H1 (cell line): ENCODE measurements around the gene PMS1. TPM values are rescaled to one million over a fixed set of nuclear protein-coding genes. Genes with fewer than 3 reads are reported as not detected.
A peak's percentile ranks its signal among the peaks of the same experiment; 100 is the strongest.

ENCODE experiments used
- CTCF ChIA-PET: fragments of 300-600 bp; sonication (Branson Sonifier 250); formaldehyde crosslinking; loops from one replicate; lab custom pipeline; 2021; ENCODE audit not compliant: partially characterized antibody; lab: Charles Lee
- POLR2A ChIA-PET: fragments of 300-600 bp; sonication (Branson Sonifier 250); formaldehyde crosslinking; loops from one replicate; lab custom pipeline; 2021; ENCODE audit warnings: inconsistent platforms; ENCODE audit not compliant: partially characterized antibody; lab: Charles Lee
- DNase-seq, 2 experiments: peaks; one replicate each; pipeline versions ENCODE4 v3.0.0 to v3.0.0-alpha.2; 2010 to 2022; ENCODE audit warnings: low spot score in 2 of 2, low read depth in 1 of 2, mixed read lengths in 1 of 2
- FAIRE-seq: peaks from 2 replicates; lab custom pipeline; 2011; peaks lifted over from hg19 to GRCh38; lab: Jason Lieb, UNC
- H2AFZ ChIP-seq: 2 replicates; pipeline ENCODE4 v1.8.1; 2012; ENCODE audit warnings: low read length, inconsistent platforms
- H2AK5ac ChIP-seq: 2 replicates; pipeline ENCODE4 v1.6.1; 2013; ENCODE audit warnings: low read depth, low read length
- H2BK120ac ChIP-seq: replicated peaks from 2 replicates; pipeline ENCODE3; 2013; ENCODE audit warnings: low read depth, low read length, inconsistent platforms
- H2BK12ac ChIP-seq: 2 replicates; pipeline ENCODE4 v1.6.1; 2013; ENCODE audit warnings: low read depth, low read length
- H2BK15ac ChIP-seq: 2 replicates; pipeline ENCODE4 v1.6.1; 2013; ENCODE audit warnings: low read length
- H2BK20ac ChIP-seq: 2 replicates; pipeline ENCODE4 v1.6.1; 2013; ENCODE audit warnings: low read length
- H2BK5ac ChIP-seq: 2 replicates; pipeline ENCODE4 v1.6.1; 2013; ENCODE audit warnings: low read depth, low read length
- H3K14ac ChIP-seq: 2 replicates; pipeline ENCODE4 v1.6.1; 2013; ENCODE audit warnings: inconsistent platforms; ENCODE audit not compliant: insufficient read length
- H3K18ac ChIP-seq: 2 replicates; pipeline ENCODE4 v1.6.1; 2013; ENCODE audit warnings: low read length; ENCODE audit errors: extremely low read depth
- H3K23ac ChIP-seq: 2 replicates; pipeline ENCODE4 v1.6.1; 2013; ENCODE audit warnings: inconsistent platforms; ENCODE audit not compliant: insufficient read length
- H3K23me2 ChIP-seq: 2 replicates; pipeline ENCODE4 v1.6.1; 2013; ENCODE audit warnings: low read depth, low read length
- H3K27ac ChIP-seq: 2 replicates; pipeline ENCODE4 v1.6.1; 2011; ENCODE audit warnings: low read depth, low read length, inconsistent platforms
- H3K27me3 ChIP-seq, 4 experiments: replicated peaks in 1 of 4; 1 replicate in 1 of 4; 2 replicates in 3 of 4; pipeline versions ENCODE4 v1.6.1 to v1.8.1; 2011 to 2013; ENCODE audit warnings: low read length in 3 of 4, mild to moderate bottlenecking in 3 of 4, inconsistent platforms in 2 of 4, mixed read lengths in 2 of 4, moderate library complexity in 1 of 4; ENCODE audit not compliant: control insufficient read depth in 3 of 4, insufficient read depth in 3 of 4; ENCODE audit errors: extremely low read depth in 1 of 4
- H3K36me3 ChIP-seq, 4 experiments: 2 replicates each; pipeline versions ENCODE4 v1.6.1 to v1.8.1; 2011 to 2013; ENCODE audit warnings: mild to moderate bottlenecking in 4 of 4, low read length in 3 of 4, moderate library complexity in 2 of 4, control low read depth in 1 of 4, inconsistent platforms in 1 of 4; ENCODE audit not compliant: insufficient read depth in 4 of 4, control insufficient read depth in 2 of 4
- H3K4ac ChIP-seq: replicated peaks from 2 replicates; pipeline ENCODE3; 2013; ENCODE audit warnings: low read length, low read depth, mixed read lengths, inconsistent platforms; ENCODE audit not compliant: insufficient read length
- H3K4me1 ChIP-seq, 4 experiments: replicated peaks in 1 of 4; 1 replicate in 1 of 4; 2 replicates in 3 of 4; pipeline versions ENCODE4 v1.6.1 to v1.8.1; 2011 to 2013; ENCODE audit warnings: low read length in 3 of 4, inconsistent platforms in 2 of 4, mixed read lengths in 1 of 4; ENCODE audit not compliant: insufficient read depth in 4 of 4, control insufficient read depth in 3 of 4
- H3K4me2 ChIP-seq, 2 experiments: 2 replicates each; pipeline versions ENCODE4 v1.6.1 to v1.8.1; 2011 to 2013; ENCODE audit warnings: low read depth in 2 of 2, low read length in 2 of 2, control low read depth in 1 of 2, inconsistent platforms in 1 of 2, mild to moderate bottlenecking in 1 of 2; ENCODE audit not compliant: insufficient read depth in 1 of 2
- H3K4me3 ChIP-seq, 4 experiments: fragments of 200-600, 300-600 bp in 1 of 4; sonication (generic), shearing (Covaris generic), sonication (Bioruptor Twin) in 1 of 4; 2 replicates each; pipeline versions ENCODE4 v1.5.1 to v1.8.1; 2011 to 2016; ENCODE audit warnings: low read length in 4 of 4, low read depth in 3 of 4, control low read depth in 2 of 4, inconsistent platforms in 2 of 4, mild to moderate bottlenecking in 2 of 4, mixed read lengths in 1 of 4, moderate library complexity in 1 of 4; ENCODE audit not compliant: insufficient read depth in 2 of 4; ENCODE audit errors: extremely low read depth in 1 of 4
- H3K56ac ChIP-seq: replicated peaks from 2 replicates; pipeline ENCODE3; 2013; ENCODE audit warnings: low read depth, mild to moderate bottlenecking, mixed read lengths, low read length, inconsistent platforms; ENCODE audit not compliant: insufficient read length
- H3K79me1 ChIP-seq: 2 replicates; pipeline ENCODE4 v1.6.1; 2013; ENCODE audit warnings: low read depth, low read length, control low read depth
- H3K79me2 ChIP-seq, 2 experiments: 2 replicates each; pipeline versions ENCODE4 v1.6.1 to v1.8.1; 2012 to 2013; ENCODE audit warnings: low read length in 2 of 2, mild to moderate bottlenecking in 2 of 2, inconsistent platforms in 1 of 2; ENCODE audit not compliant: insufficient read depth in 2 of 2, control insufficient read depth in 1 of 2
- H3K9ac ChIP-seq, 4 experiments: replicated peaks in 1 of 4; 1 replicate in 1 of 4; 2 replicates in 3 of 4; pipeline versions ENCODE4 v1.6.1 to v1.8.1; 2011 to 2013; ENCODE audit warnings: low read depth in 3 of 4, low read length in 3 of 4, control low read depth in 2 of 4, mild to moderate bottlenecking in 2 of 4, moderate library complexity in 2 of 4, inconsistent platforms in 1 of 4; ENCODE audit errors: extremely low read depth in 1 of 4
- H3K9me3 ChIP-seq, 2 experiments: 2 replicates each; pipeline versions ENCODE4 v1.6.1 to v1.8.1; 2012 to 2013; ENCODE audit warnings: mild to moderate bottlenecking in 2 of 2, moderate library complexity in 2 of 2, control low read depth in 1 of 2, inconsistent platforms in 1 of 2, low read depth in 1 of 2, low read length in 1 of 2, mixed read lengths in 1 of 2; ENCODE audit not compliant: insufficient read depth in 2 of 2
- H4K20me1 ChIP-seq, 2 experiments: replicated peaks in 1 of 2; 2 replicates each; pipeline versions ENCODE3 to v1.8.1; 2011 to 2013; ENCODE audit warnings: inconsistent platforms in 2 of 2, low read length in 2 of 2, mild to moderate bottlenecking in 1 of 2; ENCODE audit not compliant: insufficient read depth in 2 of 2, control insufficient read depth in 1 of 2
- H4K5ac ChIP-seq: 2 replicates; pipeline ENCODE4 v1.6.1; 2013; ENCODE audit warnings: low read length, low read depth, mixed read lengths, inconsistent platforms; ENCODE audit not compliant: insufficient read length
- H4K8ac ChIP-seq: 2 replicates; pipeline ENCODE4 v1.8.0; 2013; ENCODE audit warnings: mild to moderate bottlenecking, moderate library complexity, low read length, inconsistent platforms; ENCODE audit not compliant: insufficient read depth; ENCODE audit errors: extremely low read depth
- H4K91ac ChIP-seq: replicated peaks from 2 replicates; pipeline ENCODE3; 2013; ENCODE audit warnings: low read length, mixed read lengths, inconsistent platforms; ENCODE audit not compliant: insufficient read length
- ASH2L ChIP-seq: fragments of 200-600, 300-600 bp; sonication (generic); IDR thresholded peaks from one replicate; pipeline ENCODE4 v1.7.1; 2017; ENCODE audit warnings: low read length
- ATF3 ChIP-seq: IDR thresholded peaks from 2 replicates; pipeline ENCODE4 v1.6.1; 2011; ENCODE audit warnings: low read depth, mild to moderate bottlenecking, low read length; ENCODE audit not compliant: insufficient read depth
- E2F6 ChIP-seq: IDR thresholded peaks from 2 replicates; pipeline ENCODE4 v1.6.1; 2012; ENCODE audit warnings: inconsistent platforms
- EZH2 ChIP-seq: fragments of 200-600 bp; sonication (generic); IDR thresholded peaks from 2 replicates; pipeline ENCODE4 v1.7.1; 2012; ENCODE audit warnings: low read depth, mild to moderate bottlenecking, moderate library complexity, low read length, inconsistent platforms; ENCODE audit not compliant: severe bottlenecking
- HDAC2 ChIP-seq, 2 experiments: fragments of 300-600 bp in 1 of 2; sonication (generic) in 1 of 2; IDR thresholded peaks; 2 replicates each; pipeline ENCODE4 v1.6.1; 2011 to 2012; ENCODE audit warnings: low read depth in 2 of 2, low read length in 2 of 2, mild to moderate bottlenecking in 2 of 2, moderate library complexity in 2 of 2, borderline replicate concordance in 1 of 2, inconsistent platforms in 1 of 2
- JUN ChIP-seq: IDR thresholded peaks from 2 replicates; pipeline ENCODE4 v1.6.1; 2011; ENCODE audit warnings: low read depth, mild to moderate bottlenecking, improper control_type of control experiment, low read length
- RFX5 ChIP-seq: IDR thresholded peaks from 2 replicates; pipeline ENCODE4 v1.6.1; 2011; ENCODE audit warnings: low read depth, low read length, improper control_type of control experiment, borderline replicate concordance
- RNF2 ChIP-seq: fragments of 200-900, 300-1000 bp; sonication (generic); IDR thresholded peaks from 2 replicates; pipeline ENCODE4 v1.7.1; 2016; ENCODE audit warnings: borderline replicate concordance, low read depth, mild to moderate bottlenecking, antibody characterized with exemption, low read length; ENCODE audit not compliant: poor library complexity, severe bottlenecking; ENCODE audit errors: missing control alignments
- SAP30 ChIP-seq: fragments of 300-600 bp; sonication (generic); IDR thresholded peaks from 2 replicates; pipeline ENCODE4 v1.7.1; 2012; ENCODE audit warnings: low read length, moderate library complexity, mild to moderate bottlenecking, inconsistent platforms; ENCODE audit not compliant: insufficient read depth, insufficient replicate concordance
- SP2 ChIP-seq: IDR thresholded peaks from 2 replicates; pipeline ENCODE4 v1.6.1; 2012; ENCODE audit warnings: mild to moderate bottlenecking, low read length, inconsistent platforms
- SRF ChIP-seq: IDR thresholded peaks from 2 replicates; pipeline ENCODE4 v1.6.1; 2011; ENCODE audit warnings: mild to moderate bottlenecking, low read depth, low read length, moderate library complexity
- WGBS, 2 experiments: shearing (Covaris generic) in 1 of 2; methylation state at CpG; one replicate each; pipeline versions ENCODE4 v1.1.6 to v1.1.7; 2013 to 2015; ENCODE audit warnings: low lambda C conversion rate in 2 of 2, mixed read lengths in 2 of 2, inconsistent platforms in 1 of 2, low coverage in 1 of 2, missing lambda C conversion rate in 1 of 2; ENCODE audit not compliant: insufficient replicate concordance in 2 of 2, insufficient coverage in 1 of 2, insufficient read length in 1 of 2; ENCODE audit errors: extremely low coverage in 1 of 2, missing lambda C conversion rate in 1 of 2; 5-methylcytosine and 5-hydroxymethylcytosine counted together
- polyA plus RNA-seq, 7 experiments: library from polyadenylated mRNA; depleted of rRNA in 3 of 7; stranded (reverse) in 5 of 7; unstranded in 2 of 7; fragments of >200 nt in 5 of 7; fragments of 200-250 nt in 2 of 7; gene quantifications; 1 replicate in 5 of 7; 2 replicates in 1 of 7; 4 replicates in 1 of 7; pipeline versions ENCODE4 v1.2.1 to v1.2.3, GENCODE V29; 2011 to 2013; ENCODE audit warnings: missing spikeins in 2 of 7, mixed read lengths in 2 of 7
- total RNA-seq: library from RNA; stranded (reverse); fragmentation: NEBNext Ultra II Directional; extraction: Animal tissue kit (Norgen Biotek cat#: 25700); gene quantifications from 2 replicates; pipeline ENCODE4 v1.2.1, GENCODE V29; 2021

PMS1 gene
- total and polyA plus RNA-seq, 2 of the 8 experiments (the other 6 are each of a cell fraction or from before 2014, with no cell fraction given): 13.1 to 59.7 TPM

GRCh38 chr2:189782221-189782671, 2.0 kb upstream of the PMS1 start:
- H3K4me3 ChIP-seq: peak overlapping the region in 1 of 4 experiments; percentile 78; a peak in 3 of 8 replicates
- peaks cover 5 to 48% (median 23%) of the 10 kb centered on the region in 4 experiments; a peak in 7 of 8 replicates for H3K36me3 ChIP-seq
- no peak overlapping the region for H2BK15ac ChIP-seq
- H3K14ac ChIP-seq: no peak overlapping the region
- H2BK20ac ChIP-seq: no peak overlapping the region
- H3K27ac ChIP-seq: no peak overlapping the region
- peak overlapping the region in 1 of 2 experiments; percentile 75; a peak in 2 of 4 replicates for H3K4me2 ChIP-seq
- no peak overlapping the region for H2BK5ac ChIP-seq
- no peak for FAIRE-seq
- no peak overlapping the region for H4K8ac ChIP-seq
- H3K79me2 ChIP-seq: peaks cover 16 to 65% of the 10 kb centered on the region in 2 experiments
- H2AK5ac ChIP-seq: no peak overlapping the region
- H3K9me3 ChIP-seq: no peaks in the 10 kb centered on the region
- H3K9ac ChIP-seq: no peak overlapping the region
- no peak overlapping the region for H2BK120ac ChIP-seq
- DNase-seq: no peak
- no peaks in the 10 kb centered on the region for H3K23me2 ChIP-seq
- no peak overlapping the region for H4K91ac ChIP-seq
- H3K79me1 ChIP-seq: peaks cover 2% of the 10 kb centered on the region; the same call in 1 of the 2 replicates
- H3K27me3 ChIP-seq: no peaks in the 10 kb centered on the region
- no peak overlapping the region for H2BK12ac ChIP-seq
- H3K18ac ChIP-seq: no peak overlapping the region
- no peak overlapping the region for H3K4ac ChIP-seq
- ChIA-PET CTCF (no interaction called here), POLR2A (interaction anchor here (0.7 kb wide), 1 partner anchor 10 kb away, joined by 3 read pairs; no protein-coding TSS in a partner anchor)
- 86% methylated on average over 4 of the region's 4 CpGs; no CpG with 5 or more reads in 1 of the 2 experiments for WGBS, 2 experiments
- peaks cover 1% of the 10 kb centered on the region in 2 experiments for H4K20me1 ChIP-seq
- peaks cover 0 to 3% (median 0%) of the 10 kb centered on the region in 4 experiments; a peak in 3 of 7 replicates for H3K4me1 ChIP-seq
- H3K23ac ChIP-seq: no peak overlapping the region
- H3K56ac ChIP-seq: no peak overlapping the region
- H2AFZ ChIP-seq: no peak overlapping the region
- H4K5ac ChIP-seq: no peak overlapping the region
- TF ChIP-seq SP2: no peak
- no peak for TF ChIP-seq SRF
- no peak for TF ChIP-seq ATF3
- TF ChIP-seq E2F6: no peak
- TF ChIP-seq RFX5: no peak
- no peak for TF ChIP-seq EZH2
- no peak for TF ChIP-seq ASH2L
- no peak for TF ChIP-seq HDAC2 (IDR thresholded peaks at IDR 0.05; ENCODE audit: borderline replicate concordance in 1 of 2, low read depth in 2 of 2, low read length in 2 of 2)
- TF ChIP-seq JUN: no peak
- no peak for TF ChIP-seq SAP30
- no peak for TF ChIP-seq RNF2
